Tibial artery (tissue), 4 donors: ENCODE data around the gene VEZF1.
"Not testable (repeated sequence)": the region's sequence is repeated elsewhere in the genome, so short reads cannot be mapped to it uniquely, and the experiment has no call there.

Experiments
- DNase-seq, 2 donors: peaks; one replicate each; pipeline ENCODE4 v3.0.0-alpha.2; 2019
- H3K27ac ChIP-seq, 2 donors: fragments of 200-600 bp; sonication (generic) in 1 of 2; 1 replicate in 1 of 2; 2 replicates in 1 of 2; pipeline ENCODE4 v1.5.1; 2018 to 2019; ENCODE audit warnings: mild to moderate bottlenecking in 1 of 2
- H3K27me3 ChIP-seq, 2 donors: fragments of 200-600 bp; sonication (generic) in 1 of 2; one replicate each; pipeline versions ENCODE4 v1.5.1 to v1.6.0; 2016 to 2019
- H3K36me3 ChIP-seq, 3 donors: fragments of 200-600 bp; sonication (generic) in 2 of 3; one replicate each; pipeline ENCODE4 v1.5.1; 2016 to 2019; ENCODE audit warnings: mild to moderate bottlenecking in 2 of 3
- H3K4me1 ChIP-seq, 4 donors: fragments of 200-600 bp; sonication (generic) in 2 of 4; 1 replicate in 3 of 4; 2 replicates in 1 of 4; pipeline ENCODE4 v1.5.1; 2016 to 2019
- H3K4me3 ChIP-seq, 2 donors: fragments of 200-600 bp; sonication (generic) in 1 of 2; 1 replicate in 1 of 2; 2 replicates in 1 of 2; pipeline ENCODE4 v1.5.1; 2018 to 2019; ENCODE audit warnings: mild to moderate bottlenecking in 2 of 2
- H3K9me3 ChIP-seq, 3 donors: fragments of 200-600 bp; sonication (generic) in 1 of 3; one replicate each; pipeline ENCODE4 v1.5.1; 2016 to 2019
- CTCF ChIP-seq, 2 experiments: fragments of 200-600 bp in 1 of 2; fragments of 450-650 bp in 1 of 2; IDR thresholded peaks; one replicate each; pipeline ENCODE4 v1.5.1; 2017 to 2019; ENCODE audit warnings: antibody characterized with exemption in 2 of 2, mild to moderate bottlenecking in 1 of 2, moderate library complexity in 1 of 2
- intact Hi-C: fragments of 100-400 bp; cut with DNase I; formaldehyde crosslinking; loops from one replicate; pipeline ENCODE4 v1.15.0; 2023; ENCODE audit warnings: low total_unique reads

The VEZF1 gene

DNA sequence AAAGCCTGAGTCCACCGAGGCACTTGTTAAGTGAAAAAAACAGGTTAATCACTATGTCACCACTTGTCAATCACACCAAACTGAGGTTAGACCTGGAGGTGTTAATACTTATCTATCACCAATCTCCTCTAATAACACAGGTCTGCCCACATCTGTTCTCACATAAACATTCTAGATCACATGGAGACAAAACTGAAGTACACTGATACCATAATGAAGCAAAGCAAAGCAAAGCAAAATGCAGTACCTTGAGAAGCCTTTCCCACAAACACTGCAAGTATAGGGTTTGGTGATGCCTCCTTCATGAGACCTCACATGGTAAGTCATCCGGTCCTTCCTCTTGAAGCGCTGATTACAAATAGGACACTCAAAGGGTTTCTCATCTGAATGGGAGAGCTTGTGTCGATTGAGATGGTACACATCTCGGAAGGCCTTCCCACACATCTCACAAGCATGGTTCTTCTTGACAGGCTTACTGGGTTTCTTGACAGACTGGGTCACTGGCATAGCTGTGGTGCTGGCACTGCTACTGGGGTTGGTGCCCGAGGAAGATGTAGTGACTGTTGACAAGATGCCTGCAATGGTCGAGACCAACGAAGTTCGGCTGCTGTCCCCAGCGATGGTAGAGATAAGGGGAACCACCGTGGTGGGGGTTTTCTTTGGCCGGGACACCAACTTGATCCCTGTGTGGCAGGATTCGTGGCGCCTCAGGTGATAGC lies 5.4 kb downstream of the VEZF1 start:
- Histone ChIP-seq H3K27me3 (no peaks in the 10 kb centered on the region), H3K4me3 (no peak overlapping the region), H3K4me1 (peaks cover 0 to 65% (median 44%) of the 10 kb centered on the region in 4 donors), H3K36me3 (peaks cover 34 to 52% (median 41%) of the 10 kb centered on the region in 3 donors), H3K27ac (peak overlapping the region in 1 of 2 donors; percentile 9), H3K9me3 (no peaks in the 10 kb centered on the region)
- TF ChIP-seq CTCF (IDR thresholded peaks at IDR 0.05): no peak
- no peak for DNase-seq
- intact Hi-C loops: no loop called here

GRCh38 chr17:57980522-57980921 lies 7.5 kb downstream of the VEZF1 start:
- intact Hi-C loops: no loop called here
- no peaks in the 10 kb centered on the region for H3K27me3 ChIP-seq
- H3K36me3 ChIP-seq: peaks cover 55 to 73% (median 62%) of the 10 kb centered on the region in 3 donors
- TF ChIP-seq CTCF (IDR thresholded peaks at IDR 0.05): no peak
- H3K4me3 ChIP-seq: no peak overlapping the region
- DNase-seq: no peak
- H3K4me1 ChIP-seq: peaks cover 0 to 57% (median 36%) of the 10 kb centered on the region in 4 donors
- no peaks in the 10 kb centered on the region for H3K9me3 ChIP-seq
- no peak overlapping the region for H3K27ac ChIP-seq

- no peak for DNase-seq
- peaks cover 67 to 86% (median 75%) of the 10 kb centered on the region in 3 donors for H3K36me3 ChIP-seq
- H3K4me1 ChIP-seq: peaks cover 0 to 50% (median 22%) of the 10 kb centered on the region in 4 donors
- no peak overlapping the region for H3K27ac ChIP-seq
- intact Hi-C loops: no loop called here
- no peak for TF ChIP-seq CTCF (IDR thresholded peaks at IDR 0.05)
- no peaks in the 10 kb centered on the region for H3K9me3 ChIP-seq
- H3K4me3 ChIP-seq: no peak overlapping the region
- no peaks in the 10 kb centered on the region for H3K27me3 ChIP-seq
These were observed 9.0 kb downstream of the VEZF1 start for GRCh38 chr17:57979076-57979475.

DNA sequence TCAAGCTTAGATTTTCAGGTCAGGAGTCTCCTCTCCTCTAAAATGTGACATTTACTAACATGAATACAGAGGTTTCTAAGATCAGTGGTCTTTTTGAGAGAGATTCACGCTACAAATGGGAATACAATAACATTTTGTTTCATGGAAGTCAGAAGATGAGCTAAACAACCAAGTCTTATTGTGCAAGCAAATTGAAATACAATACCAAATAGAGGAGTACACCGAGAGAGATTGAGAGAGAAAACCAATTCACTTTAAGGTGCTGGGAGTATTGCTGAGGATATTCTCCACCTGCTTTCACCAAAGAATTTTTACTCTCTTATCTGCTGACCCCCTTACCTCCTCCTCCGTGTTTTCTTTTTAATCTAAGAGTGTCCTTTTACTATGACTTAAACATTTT lies 11.5 kb downstream of the VEZF1 start:
- H3K4me3 ChIP-seq: no peak overlapping the region
- peaks cover 88 to 91% (median 91%) of the 10 kb centered on the region in 3 donors for H3K36me3 ChIP-seq
- no peak overlapping the region for H3K27ac ChIP-seq
- H3K4me1 ChIP-seq: peaks cover 0 to 25% (median 4%) of the 10 kb centered on the region in 4 donors
- H3K9me3 ChIP-seq: no peaks in the 10 kb centered on the region
- TF ChIP-seq CTCF (IDR thresholded peaks at IDR 0.05): no peak
- intact Hi-C loops: no loop called here
- no peaks in the 10 kb centered on the region for H3K27me3 ChIP-seq
- DNase-seq: no peak

DNA sequence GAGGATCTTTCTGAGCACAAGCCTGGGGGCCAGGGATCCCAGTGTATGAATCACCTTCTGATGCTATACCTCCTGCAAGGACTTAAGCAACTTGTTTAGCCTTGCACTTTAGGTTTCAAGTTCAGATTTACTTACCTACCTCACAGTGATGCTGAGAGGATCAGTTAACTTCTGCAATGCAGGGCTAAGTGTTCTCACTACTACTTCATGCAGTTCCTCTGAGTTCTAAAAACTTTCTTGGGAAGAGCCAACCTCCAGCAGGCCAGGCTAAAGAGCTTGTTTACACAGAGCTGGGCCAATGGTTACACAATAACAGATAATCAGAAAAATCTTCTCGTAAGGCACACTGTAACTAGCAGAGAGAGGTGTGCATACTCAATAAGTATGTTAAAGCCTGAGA lies 13.0 kb downstream of the VEZF1 start:
- Histone ChIP-seq H3K27me3 (no peaks in the 10 kb centered on the region), H3K4me3 (no peak overlapping the region), H3K4me1 (peaks cover 0 to 12% (median 2%) of the 10 kb centered on the region in 4 donors), H3K36me3 (peaks cover 78 to 86% (median 80%) of the 10 kb centered on the region in 3 donors), H3K9me3 (no peaks in the 10 kb centered on the region), H3K27ac (no peak overlapping the region)
- intact Hi-C loops: no loop called here
- no peak for TF ChIP-seq CTCF (IDR thresholded peaks at IDR 0.05)
- DNase-seq: no peak

- DNase-seq, intact Hi-C loops, H3K27me3 ChIP-seq, H3K4me3 ChIP-seq, H3K27ac ChIP-seq, H3K9me3 ChIP-seq: not testable (repeated sequence)
- Histone ChIP-seq H3K4me1 (peaks cover 0 to 11% (median 2%) of the 10 kb centered on the region in 4 donors), H3K36me3 (peaks cover 70 to 78% (median 72%) of the 10 kb centered on the region in 3 donors)
These were observed 13.8 kb downstream of the VEZF1 start for GRCh38 chr17:57974053-57974824.
